Measurements from ENCODE around the gene HOXB6.

Gene HOXB6

DNA sequence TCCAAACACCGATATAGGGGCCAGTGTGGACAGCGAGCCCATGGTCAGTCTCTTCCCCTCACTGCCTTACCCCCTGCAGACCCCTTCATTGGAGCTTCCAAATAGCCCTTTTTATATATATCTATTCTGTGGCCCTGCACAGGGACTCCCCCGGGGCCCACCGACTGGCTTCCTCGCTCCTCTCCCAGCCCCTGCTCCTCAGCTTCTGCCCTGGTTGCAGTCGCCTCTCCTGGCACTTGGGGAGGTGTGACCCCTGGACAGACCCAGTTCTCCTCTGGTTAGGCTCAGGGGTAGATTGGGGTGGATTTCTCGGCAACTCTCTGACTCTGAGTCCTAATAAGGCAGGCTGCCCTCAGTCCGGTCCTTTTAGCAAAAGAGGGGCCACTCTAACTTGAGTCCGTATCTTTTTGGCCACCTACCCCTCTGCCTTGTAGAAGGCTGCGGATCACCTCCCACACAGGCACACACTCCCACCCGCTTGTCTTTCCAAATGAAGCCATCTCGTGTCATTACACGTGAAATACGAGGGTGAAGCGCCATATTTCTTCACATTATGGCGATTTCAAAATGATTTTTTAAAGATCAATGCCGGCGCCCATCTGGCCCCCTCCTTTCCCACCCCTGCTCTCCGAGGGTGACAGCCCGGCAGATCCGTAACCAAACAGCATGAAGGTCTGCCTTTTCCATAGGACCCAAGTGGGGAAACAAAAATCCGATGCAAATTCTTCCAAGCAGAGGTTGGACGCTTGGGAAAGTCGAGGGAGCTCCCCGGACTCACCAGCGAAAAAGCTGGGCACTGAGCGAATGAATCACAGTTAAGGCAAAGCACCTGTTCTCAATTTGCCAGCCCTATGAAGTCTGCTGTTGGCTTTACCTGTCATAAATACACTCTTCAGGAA is 23.1 kb upstream of the HOXB6 start:
- TF ChIP-seq, protein P1, sequence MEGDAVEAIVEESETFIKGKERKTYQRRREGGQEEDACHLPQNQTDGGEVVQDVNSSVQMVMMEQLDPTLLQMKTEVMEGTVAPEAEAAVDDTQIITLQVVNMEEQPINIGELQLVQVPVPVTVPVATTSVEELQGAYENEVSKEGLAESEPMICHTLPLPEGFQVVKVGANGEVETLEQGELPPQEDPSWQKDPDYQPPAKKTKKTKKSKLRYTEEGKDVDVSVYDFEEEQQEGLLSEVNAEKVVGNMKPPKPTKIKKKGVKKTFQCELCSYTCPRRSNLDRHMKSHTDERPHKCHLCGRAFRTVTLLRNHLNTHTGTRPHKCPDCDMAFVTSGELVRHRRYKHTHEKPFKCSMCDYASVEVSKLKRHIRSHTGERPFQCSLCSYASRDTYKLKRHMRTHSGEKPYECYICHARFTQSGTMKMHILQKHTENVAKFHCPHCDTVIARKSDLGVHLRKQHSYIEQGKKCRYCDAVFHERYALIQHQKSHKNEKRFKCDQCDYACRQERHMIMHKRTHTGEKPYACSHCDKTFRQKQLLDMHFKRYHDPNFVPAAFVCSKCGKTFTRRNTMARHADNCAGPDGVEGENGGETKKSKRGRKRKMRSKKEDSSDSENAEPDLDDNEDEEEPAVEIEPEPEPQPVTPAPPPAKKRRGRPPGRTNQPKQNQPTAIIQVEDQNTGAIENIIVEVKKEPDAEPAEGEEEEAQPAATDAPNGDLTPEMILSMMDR (conservative IDR thresholded peaks at IDR 0.05): no peak

DNA sequence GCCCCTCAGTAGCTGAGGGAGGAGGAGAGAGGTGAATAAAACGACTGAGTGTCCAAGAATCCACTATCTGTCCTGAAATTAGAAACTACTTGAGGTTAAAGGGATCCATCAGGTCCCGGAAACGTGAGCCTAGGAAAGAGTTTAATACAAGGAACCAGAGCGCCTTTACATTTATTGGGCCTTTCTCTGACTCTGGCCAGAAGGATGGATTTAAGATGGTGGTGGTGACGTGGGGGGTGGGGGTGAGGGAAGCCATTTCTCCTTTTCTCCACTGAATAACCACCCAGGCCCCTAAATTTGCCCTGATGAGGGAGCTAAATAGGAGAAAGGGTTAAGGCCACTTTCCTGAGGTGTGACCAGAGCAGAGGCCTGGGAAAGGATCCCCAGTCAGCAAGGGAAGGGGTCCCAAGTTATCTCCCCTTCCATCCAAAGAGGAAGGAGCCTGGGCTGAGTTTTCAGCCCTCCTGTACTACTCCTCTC is 22.4 kb upstream of the HOXB6 start:
- no peak overlapping the region for H3K27ac ChIP-seq
- TF ChIP-seq, protein P1 (conservative IDR thresholded peaks at IDR 0.05): no peak

More for the DNA sequence above, 23.1 kb upstream of the HOXB6 start:
- no peak overlapping the region for H3K27ac ChIP-seq

DNA sequence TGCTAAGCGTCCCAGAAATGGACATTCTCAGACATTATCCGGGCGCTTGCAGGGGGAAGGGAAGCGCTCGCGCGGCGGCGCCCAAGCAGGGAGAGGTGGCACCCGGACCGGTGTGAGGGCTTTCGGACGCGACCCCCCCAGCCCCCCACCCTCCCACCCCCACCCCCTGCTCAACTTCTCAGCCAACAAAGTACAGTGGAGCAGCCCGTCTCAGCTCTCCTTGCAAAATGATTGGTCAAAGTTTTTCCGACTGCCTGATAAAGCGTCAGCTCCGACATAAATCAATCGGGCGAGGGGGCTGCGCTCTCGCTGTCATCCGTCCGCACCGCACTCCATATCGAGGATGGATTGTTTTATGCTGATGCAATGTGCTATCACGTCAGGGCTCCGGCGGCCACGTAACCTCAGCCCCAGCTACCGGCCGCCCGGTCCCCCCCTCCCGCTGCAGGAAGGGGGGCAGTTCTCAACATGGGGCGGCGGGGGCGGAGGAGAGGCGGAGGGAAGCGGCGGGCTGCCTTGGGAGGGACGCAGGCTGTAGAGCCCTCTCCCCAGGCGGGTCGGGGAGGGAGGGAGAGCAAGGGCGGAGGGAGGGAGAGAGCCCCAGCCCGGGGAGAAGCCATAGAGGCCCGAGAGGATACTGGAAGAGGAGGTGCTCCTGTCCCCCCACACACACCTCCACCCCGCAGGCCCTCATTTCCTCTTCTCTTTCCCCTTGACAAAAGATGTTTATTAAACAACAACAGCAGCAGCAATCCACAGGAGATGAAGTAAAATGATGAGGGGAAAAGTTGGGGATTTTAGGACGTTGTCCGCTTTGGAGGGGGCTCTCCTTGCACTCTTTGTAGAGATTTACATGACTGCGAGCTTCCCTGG is 21.7 kb upstream of the HOXB6 start, which contains the start of gene HOXB9:
Gene HOXB9 (minus strand): TSS at position 114 of the 873 bp plus-strand sequence. CDS start 89 bp downstream, at position 25.
- H3K27ac ChIP-seq: peak within 1 kb of the TSS; percentile 49

DNA sequence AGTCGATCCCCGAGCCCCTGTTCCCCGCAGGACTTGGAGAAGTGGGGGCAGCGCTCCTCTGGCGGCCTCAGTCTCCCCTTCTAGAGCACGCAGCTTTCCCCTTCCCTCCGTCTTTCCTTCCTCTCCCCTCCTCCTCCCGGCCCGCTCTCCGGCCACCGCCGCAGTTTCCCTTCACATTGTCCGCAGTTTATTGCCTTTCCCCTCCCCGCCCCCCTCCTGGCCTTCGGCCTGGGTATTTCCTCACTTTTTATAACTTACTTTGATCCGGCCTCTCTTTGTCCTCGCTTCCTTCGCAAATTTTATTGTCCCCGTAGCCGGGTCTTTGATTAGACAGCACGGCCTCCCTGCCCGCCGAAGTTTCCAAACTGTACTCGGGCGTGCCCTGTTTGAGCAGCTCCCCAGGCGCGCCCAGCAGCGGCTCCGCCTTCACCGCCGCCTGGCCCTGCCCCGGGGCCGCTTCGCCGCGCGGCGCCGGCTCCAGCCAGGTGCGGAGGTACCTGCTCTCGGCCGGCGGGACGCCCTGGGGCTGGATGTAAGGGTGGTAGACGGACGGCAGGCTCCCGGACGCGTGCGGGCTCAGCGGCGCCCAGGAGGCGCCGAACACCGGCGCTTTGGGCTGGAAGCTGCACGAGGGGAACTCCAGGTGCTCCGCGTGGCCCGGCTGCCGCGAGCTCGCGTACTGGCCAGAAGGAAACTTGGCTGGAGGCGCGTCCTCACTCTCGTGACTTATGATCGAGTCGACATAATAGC is 20.9 kb upstream of the HOXB6 start:
- TF ChIP-seq, protein P1 (conservative IDR thresholded peaks at IDR 0.05): no peak
- H3K27ac ChIP-seq: peak overlapping the region; percentile 49

More for the DNA sequence above, 21.7 kb upstream of the HOXB6 start, which contains the start of gene HOXB9:
- TF ChIP-seq, protein P1 (conservative IDR thresholded peaks at IDR 0.05): no peak

DNA sequence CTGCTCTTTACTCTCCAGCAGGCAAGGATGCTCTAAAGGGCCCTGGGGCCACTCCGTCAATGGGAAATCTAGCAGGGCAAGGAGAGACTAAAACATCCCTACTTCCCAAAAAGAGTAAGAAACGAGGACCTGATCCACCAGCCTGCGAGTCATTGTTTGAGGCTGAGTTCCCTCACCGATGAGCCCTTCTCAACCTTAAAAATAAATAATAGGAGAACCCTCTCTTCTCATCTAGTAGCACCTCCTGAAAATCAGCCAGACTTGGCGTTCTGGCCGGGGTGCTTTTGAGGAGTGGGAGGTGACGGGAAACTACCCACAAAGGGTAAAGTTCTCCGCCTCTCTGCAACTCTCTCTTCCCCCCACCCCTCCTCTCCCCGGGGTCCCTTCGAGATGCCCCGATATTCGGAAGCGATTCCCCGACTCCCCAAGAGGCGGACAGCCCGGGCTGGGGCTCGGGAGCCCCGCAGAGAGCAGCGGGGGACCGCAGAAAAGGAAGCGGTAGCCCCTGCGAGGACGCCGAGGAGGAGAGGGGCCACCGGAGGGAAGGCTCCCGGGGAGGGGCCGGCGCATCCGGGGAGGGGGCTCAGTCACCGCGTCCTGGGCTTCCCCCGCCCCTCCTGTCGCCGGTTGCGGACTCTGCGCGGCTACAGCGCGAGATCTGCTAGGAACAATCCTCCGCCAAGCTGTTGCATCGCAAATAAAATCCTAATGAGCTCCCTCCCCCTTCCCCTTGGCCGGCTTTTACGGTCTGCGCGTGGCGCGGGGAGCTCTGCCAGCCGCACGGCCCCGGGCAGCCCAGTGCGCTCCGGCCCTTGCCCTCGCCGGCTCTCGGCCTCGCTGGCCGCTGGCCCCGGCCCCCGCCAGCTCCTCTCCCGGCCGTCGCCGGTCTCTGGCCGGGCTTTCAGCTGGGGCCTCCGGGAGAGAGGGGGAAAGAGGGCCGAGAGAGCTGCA is 20.0 kb upstream of the HOXB6 start:
- H3K27ac ChIP-seq: peak overlapping the region; percentile 49
- TF ChIP-seq, protein P1 (conservative IDR thresholded peaks at IDR 0.05): no peak

DNA sequence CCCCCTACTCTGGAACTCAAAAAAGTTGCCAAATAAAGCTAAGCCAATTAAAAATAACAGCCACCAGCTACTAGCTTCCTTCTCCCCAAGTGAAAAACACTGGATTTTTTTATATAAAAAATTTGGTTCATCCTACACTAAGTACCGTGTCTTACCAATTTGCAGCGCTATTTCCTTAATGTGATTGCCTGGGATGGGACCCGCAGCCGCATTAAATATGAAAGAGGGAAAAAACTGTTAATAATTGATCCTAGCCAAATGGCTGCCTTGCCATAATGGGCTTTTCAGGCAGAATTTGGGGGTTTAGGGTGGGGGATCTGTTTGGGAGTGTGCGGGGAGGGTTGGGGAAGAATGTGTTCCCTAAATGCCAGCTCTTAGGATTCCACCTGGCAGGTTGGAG is 19.3 kb upstream of the HOXB6 start:
- TF ChIP-seq, protein P1 (conservative IDR thresholded peaks at IDR 0.05): no peak
- H3K27ac ChIP-seq: no peak overlapping the region
